Stimulated activated CD4-positive, alpha-beta T cell treated with anti-CD3 and anti-CD28 coated beads, Interleukin-1b, Interleukin-23, amount 100 ng/mL, for 48 hours (primary cell): ENCODE data around the gene SOWAHB.
"Not testable (repeated sequence)": the region's sequence is repeated elsewhere in the genome, so short reads cannot be mapped to it uniquely, and the experiment has no call there.

ENCODE experiments used
- DNase-seq: peaks from one replicate; pipeline ENCODE4 v3.0.0-alpha.2; 2020

The SOWAHB gene

DNA sequence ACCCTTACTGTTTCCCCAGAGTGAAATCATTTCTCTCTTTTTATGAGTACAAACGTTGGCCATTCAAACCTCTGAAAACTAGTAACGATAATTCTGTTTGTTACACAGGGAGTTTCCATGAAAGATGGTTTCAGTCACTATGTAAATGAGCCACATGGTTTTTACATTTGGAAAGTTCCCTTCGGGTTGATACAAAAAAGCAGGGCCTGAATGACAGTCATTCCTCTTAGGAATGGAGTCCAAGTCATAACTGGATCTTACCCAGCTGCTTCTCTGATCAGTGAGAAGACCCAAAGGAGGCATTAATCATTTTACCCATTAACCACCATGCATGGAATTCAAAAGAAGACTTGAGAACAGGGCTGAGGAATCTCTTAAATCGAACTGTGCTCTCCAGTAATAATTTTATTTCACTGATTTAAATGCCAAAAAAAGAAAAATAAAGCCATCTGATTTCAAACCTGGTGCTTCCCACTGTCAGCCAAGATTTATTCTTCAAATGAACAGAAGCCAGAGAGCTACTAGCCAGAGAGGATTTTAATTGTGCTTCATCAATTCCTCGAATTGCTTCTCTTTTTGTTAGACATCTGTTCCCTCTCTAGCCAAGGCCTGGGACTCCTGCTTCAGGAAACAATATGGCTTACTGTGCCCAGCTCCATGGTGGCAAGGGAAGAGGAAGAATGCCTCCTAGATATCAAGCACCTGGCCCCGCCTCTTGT, 3.2 kb downstream of the SOWAHB start:
- no peak for DNase-seq

- no peak for DNase-seq
These were observed 5.3 kb downstream of the SOWAHB start for GRCh38 chr4:76892601-76893000.

DNA sequence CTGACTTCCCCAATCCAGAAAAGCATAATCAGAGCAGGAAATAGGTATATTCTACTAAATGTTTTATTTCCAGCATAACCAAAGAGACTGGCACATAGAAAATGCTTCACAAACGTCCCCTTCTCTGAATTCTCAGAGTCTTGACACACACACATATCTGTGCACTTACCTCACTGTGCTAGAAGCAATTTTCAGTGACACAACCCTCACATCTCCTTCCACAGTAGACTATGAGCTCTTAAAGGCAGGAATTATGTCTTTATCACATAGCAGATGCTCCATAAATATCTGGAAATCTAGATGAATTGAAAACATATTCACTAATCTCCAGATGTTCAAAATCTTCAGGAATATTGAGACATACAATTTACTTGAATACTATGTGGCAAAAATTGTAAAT, 5.9 kb downstream of the SOWAHB start:
- no peak for DNase-seq

DNA sequence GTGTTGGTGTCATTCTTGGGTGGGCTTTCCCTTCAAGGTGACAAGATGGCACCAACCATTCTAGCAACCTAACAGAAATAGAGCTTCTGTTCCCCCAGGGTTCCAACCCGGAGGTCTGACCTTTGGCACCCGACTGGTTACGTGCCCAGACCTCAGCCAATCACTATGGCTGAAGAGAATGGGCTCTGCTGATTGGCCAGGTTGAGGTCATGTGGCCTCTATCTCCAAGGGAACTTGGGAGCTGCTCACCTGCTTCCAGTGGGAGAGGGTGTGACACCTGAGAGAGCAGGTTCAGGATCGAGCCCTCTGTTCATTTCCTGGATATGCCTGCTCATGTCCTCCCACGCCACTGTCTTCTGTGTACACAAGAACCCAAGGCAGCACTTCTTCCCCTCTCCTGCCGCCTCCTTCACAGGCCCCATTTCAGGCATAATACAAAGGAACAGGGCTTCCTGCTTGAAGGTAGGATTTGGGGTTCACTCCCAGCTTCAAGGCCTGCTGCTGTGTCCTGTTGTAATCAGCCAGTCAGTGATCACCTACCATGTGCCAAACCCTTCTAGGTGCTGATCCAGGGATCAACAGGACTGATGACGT, 11.0 kb downstream of the SOWAHB start:
- DNase-seq = no peak

DNA sequence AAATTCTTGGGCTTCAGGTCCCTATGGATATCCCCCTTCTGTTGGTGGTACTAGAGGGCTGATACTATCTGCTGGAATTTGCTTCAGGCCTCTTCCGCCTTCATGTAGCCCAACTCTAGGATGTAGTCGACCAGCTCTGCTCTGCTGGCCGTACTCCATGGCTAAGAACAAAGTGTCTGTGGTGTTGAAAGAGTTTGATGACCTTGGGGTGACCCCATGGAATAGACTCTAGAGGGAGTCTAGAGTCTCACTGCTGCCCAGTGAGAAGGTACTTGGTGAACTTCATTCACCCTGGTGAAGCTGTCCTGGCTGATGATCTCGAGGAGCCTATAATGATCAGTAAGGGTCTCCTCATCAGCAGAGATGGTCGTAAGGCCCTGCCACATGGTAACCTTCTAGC, 11.7 kb downstream of the SOWAHB start:
- DNase-seq = no peak

DNA sequence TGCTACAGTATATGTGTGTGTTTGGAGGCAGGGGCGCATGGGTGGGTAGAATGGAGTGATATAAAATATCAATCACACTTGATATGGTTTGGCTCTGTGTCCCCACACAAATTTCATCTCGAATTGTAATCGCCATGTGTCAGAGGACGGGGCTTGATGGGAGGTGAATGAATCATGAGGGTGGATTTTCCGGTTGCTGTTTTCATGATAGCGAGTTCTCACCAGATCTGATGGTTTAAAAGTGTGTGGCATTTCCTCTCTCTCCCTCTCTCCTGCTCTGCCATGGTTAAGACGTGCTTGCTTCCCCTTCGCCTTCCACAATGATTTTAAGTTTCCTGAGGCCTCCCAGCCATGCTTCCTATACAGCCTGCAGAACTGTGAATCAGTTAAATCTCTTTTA, 14.8 kb downstream of the SOWAHB start:
- no peak for DNase-seq

- DNase-seq = no peak
These were observed 15.3 kb downstream of the SOWAHB start for GRCh38 chr4:76882630-76883029.

GRCh38 chr4:76881375-76881774, 16.6 kb downstream of the SOWAHB start:
- DNase-seq = no peak

DNA sequence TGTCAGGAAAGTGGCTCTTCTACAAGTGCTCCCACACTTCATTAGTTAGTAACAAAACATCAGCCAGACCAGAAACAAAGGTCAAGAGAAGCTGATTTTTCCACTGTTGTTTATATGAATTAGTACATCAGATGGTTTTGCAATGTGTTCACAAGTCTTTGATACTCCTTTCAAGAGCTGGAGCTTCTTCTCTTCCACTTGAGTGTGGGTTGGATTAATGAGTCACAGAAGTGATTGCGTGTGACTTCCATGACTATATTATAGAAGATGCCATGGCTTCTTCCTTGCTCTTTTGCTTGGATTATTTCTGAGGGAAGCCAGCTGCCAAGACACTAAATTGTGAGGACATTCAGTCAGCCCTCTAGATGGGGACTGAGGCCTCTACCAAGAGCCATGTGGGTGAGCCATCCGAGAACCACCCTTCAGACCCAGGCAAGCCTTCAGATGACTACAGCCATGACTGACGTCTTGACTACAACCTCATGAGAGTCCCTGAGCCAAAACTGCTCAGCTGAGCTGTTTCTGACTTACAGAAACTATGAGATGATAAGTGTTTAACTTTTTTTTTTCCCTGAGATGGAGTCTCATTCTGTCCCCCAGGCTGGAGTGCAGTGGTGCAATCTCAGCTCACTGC, 18.1 kb downstream of the SOWAHB start:
- DNase-seq = no peak

GRCh38 chr4:76878641-76879165, 19.2 kb downstream of the SOWAHB start:
- not testable (repeated sequence) for DNase-seq

DNA sequence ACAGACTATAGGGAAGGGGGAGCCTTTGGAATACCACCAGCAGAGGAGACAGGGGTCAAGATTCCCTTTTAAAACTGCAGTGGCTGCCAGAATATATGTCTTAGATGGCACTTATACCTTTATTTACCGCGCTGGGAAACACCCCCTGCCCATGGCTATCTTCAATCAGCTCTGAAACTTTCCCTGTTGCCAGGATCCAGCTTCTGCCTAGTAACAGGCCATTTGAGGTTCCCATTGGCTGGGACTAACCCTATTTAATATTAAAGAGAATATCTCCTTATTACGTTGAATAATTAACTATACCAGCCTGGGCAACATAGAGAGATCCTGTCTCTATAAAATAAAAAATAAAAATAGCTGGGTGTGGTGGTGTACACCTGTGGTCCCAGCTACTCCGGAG, 23.8 kb downstream of the SOWAHB start:
- DNase-seq = no peak

DNA sequence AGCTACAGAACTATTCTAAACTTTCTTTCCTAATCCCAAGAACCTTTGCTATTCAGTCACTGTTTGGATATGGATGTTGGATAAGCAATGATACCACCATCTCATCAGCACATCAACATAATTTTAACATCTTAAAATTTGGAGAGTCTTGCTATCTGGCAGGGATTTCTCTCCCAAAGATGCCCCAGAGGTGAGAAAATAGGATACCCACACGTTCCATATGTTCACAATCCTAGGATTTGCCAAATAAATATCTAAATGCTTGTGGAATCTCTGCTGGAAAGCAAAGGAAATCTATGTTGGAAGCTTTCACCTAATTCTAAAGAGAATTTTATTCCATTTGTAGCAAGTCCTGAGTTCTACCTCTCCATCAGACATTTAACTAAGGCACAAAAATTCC, 24.4 kb downstream of the SOWAHB start:
- DNase-seq = no peak

DNA sequence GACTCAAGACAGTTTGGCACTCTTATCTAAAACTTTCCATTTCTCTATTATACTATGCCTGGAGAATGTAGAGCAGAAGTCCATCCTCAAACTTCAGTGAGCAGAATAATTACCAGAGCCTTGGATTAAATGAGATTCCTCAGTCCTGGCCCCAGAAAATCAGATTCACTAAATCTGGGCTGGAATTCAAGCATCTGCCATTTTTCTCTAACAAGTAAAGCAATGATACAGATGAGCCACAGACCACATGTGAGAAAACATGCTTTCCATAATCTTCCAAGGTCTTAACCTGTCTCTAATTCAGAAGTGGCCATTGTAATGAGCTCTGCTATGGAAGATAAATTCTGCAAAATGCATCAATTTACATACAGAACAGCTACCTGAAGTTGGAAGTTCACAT, 25.4 kb downstream of the SOWAHB start:
- DNase-seq = no peak

- DNase-seq = not testable (repeated sequence)
These were observed 29.2 kb downstream of the SOWAHB start for GRCh38 chr4:76868780-76869179.

- DNase-seq = no peak
These were observed 29.9 kb downstream of the SOWAHB start for GRCh38 chr4:76867880-76868655.

DNA sequence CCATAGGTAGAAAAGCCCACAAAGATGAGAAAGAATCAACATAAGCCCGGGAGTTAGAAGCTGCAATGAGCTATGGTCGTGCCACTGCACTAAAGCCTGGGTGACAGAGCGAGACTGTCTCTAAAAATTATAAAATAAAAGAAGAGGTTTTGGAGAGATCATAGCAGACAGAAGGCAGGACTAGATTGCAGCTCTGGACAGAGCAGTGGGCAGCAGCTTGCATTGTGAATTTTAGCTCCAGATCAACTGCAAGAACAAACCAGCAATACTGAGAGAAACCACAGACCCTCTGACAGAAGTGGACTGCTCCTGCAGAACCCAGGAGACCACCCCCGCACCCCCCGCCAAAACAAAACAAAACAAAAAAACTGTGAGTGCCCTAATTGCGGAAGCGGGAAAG, 30.6 kb downstream of the SOWAHB start:
- no peak for DNase-seq

- DNase-seq = no peak
These were observed 31.3 kb downstream of the SOWAHB start for GRCh38 chr4:76866641-76867040.

GRCh38 chr4:76858319-76858718, 39.6 kb downstream of the SOWAHB start:
- DNase-seq = no peak

GRCh38 chr4:76857074-76857409, 40.9 kb downstream of the SOWAHB start:
- no peak for DNase-seq

DNA sequence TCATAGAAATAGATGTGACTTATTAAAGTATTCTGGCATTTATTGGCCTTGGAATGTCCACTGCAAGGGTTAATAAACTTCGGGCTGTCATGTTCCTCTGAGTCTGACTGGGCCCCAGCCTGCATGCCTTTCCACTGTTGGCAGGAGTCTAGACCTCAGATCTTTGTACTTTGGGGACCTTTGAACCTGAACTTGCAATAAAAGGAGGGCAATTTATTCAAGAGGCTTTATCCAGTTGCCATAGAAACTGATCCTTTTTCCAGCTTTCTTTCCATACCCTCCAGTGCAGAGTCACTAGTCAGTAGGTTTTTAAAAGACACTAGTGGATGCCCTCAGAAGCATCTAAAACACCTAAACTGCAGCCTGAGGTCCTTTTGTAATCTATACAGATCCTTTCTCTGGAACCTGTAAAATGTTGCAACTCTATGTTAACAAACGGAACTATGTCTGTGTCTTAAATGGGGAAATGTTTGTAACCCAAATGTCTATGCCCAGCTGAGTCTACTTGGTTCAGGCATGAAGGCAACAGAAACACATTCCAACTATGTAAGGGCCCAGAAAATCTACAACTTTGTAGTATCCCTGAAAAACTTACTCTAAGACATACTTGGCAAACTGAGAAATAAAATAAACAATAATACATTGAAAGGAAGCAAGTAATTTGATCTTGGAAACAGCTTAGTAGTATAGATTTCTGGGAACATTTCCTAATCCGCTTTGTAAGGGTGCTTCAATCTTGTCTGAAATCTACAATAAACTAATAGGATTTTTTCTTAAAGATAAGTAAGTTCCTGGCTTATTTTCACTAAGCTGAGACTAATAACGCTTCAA, 41.5 kb downstream of the SOWAHB start:
- no peak for DNase-seq

DNA sequence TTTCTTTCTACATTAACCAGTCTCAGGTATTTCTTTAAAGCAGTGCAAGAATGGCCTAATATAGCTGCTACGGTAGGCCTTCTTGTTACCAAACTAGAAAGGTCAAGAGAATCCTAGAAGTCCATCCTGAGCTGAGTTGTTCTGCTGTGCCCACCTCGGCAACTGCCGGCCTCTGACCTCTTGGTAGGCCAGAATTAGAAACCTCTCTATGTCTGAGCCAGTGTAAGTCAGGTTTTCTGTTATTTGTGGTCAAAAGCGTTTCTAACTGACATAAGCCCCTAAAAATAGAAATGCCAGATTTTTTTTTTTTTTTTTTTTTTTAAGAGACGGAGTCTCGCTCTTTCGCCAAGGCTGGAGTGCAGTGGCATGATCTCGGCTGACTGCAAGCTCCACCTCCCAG, 43.1 kb downstream of the SOWAHB start:
- no peak for DNase-seq

- no peak for DNase-seq
These were observed 46.6 kb downstream of the SOWAHB start for GRCh38 chr4:76851375-76851774.

DNA sequence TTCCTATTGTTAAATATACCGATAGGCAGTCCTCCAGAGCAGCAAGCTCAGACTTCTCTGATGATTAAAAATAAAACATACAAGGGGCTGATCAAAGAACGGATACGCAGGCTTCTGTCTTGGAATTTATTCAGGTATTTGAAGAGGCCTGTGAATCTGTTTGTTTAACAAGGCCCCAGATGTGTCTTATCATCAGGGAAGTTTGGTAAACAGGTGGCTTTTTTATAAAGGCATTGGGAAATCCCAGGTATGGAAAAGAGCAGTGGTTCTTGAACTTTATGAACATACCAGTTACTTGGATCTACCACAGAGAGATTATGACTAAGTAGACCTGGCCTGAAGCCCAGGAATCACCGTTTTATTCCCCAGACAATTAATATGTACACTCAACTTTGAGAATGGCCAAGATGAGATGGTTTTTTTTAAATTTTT, 47.9 kb downstream of the SOWAHB start:
- DNase-seq = no peak
